GM21447 (cell line): ENCODE data around the gene SMARCAL1.
A peak's percentile ranks its signal among the peaks of the same experiment; 100 is the strongest.
"Not testable (repeated sequence)": the region's sequence is repeated elsewhere in the genome, so short reads cannot be mapped to it uniquely, and the experiment has no call there.

Experiments used
- ATAC-seq: cut with Tn5 transposase; IDR thresholded peaks from one replicate; pipeline ENCODE4 v1.9.1; 2021; ENCODE audit not compliant: unreplicated experiment

SMARCAL1 gene

DNA sequence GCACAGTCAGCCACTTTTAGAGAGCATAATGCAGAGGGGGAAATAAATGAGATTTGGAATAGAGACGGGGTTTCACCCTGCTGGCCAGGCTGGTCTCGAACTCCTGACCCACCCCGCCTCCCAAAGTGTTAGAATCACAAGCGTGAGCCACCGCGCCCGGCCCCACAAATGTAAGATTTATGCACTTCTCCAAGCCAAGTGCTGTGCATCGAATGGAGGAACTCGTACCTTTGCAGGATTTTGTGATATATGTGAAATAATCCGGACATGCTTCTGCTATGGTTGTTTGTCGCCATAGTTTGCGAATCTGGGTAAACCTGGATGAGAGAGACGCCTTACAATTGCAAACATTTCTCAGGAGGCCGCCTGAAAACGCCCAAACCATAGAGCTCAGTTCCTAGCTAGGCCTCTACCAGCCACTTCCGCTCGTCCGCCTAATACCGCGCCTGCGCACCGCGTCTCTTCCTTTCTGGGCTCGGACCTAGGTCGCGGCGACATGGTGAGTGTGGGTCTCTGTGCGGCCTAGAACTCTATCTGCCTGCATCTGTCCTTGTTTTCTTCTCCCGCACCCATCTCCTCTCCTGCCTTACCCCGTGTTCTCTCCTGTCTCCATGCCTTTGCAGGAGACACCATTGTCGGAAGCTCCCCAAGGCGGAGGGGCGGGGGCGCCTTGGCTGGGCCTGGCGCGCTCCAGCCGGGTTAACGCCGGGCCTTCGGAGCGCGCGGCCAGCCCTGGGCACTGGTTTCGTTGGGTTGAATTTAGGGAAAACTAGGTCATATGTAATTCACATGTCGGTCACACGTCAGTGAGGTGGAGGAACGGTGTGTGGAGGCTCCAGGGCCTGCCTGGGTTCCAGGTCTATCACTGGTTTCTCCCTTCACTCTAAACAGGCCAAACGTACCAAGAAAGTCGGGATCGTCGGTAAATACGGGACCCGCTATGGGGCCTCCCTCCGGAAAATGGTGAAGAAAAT is 86.4 kb downstream of the SMARCAL1 start, which contains the start of gene RPL37A:
TSS of gene RPL37A (plus strand) at position 466 of the 974 bp plus-strand sequence. CDS start at position 497, 31 bp downstream.
- peak; percentile 91 for ATAC-seq

DNA sequence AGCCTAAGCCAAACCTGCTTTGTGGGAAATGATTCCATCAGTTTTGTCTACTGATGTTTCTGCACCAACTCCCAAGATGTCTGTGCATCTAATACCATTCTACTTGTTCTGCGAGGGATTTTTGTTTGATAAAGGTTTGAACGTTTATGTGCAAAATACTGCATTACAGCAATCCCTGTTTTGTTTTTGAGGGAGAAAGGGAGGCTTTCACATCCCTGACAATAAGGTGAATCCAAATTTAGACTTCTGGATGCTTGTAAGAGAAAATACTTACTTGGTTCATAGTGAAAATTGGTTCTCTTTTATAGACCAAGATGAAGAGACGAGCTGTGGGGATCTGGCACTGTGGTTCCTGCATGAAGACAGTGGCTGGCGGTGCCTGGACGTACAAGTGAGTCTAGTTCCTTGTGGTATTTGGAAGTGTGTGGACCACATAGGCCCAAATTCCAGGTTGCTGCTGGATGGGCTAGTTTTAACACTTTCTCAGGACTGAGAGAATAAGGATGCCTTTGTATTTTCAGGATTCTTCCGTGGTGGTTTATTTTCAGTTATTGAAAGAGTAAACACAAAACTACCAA is 87.4 kb downstream of the SMARCAL1 start:
- ATAC-seq, result no peak

DNA sequence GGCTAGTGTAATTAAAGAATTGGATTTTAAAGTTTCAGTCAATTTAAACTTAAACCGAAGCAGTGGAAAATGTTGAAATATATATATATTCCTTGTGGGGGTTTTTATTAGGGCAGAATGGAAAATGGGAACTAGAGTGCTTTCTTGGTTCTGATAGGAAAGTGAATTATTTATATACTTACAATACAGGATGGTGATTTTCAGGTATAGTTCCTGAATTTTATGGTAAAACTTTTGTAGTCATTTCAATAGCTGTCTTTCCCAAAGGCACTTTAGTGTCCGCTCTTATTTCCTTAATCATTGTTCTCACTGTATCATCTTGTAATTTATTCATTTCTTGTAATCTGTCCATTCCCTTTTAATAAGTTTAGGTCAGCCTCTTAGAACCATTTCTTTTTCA is 88.3 kb downstream of the SMARCAL1 start:
- no peak for ATAC-seq

DNA sequence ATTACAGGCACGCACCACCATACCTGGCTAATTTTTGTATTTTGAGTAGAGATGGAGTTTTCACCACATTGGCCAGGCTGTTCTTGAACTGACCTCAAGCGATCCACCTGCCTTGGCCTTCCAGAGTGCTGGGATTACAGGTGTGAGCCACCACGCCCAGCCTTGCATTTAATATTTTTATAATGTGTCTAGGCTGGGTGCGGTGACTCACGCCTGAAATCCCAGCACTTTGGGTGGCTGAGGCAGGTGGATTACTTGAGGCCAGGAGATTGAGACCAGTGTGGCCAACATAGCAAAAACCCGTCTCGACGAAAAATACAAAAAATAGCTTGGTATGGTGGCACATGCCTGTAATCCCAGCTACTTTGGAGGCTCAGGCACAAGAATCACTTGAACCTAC is 89.6 kb downstream of the SMARCAL1 start:
- no peak for ATAC-seq

GRCh38 chr2:216502381-216503158 is 90.3 kb downstream of the SMARCAL1 start:
- ATAC-seq, result no peak

- ATAC-seq, result no peak
These were observed 90.9 kb downstream of the SMARCAL1 start for GRCh38 chr2:216503159-216503629.

- no peak for ATAC-seq
These were observed 91.6 kb downstream of the SMARCAL1 start for GRCh38 chr2:216503697-216504375.

DNA sequence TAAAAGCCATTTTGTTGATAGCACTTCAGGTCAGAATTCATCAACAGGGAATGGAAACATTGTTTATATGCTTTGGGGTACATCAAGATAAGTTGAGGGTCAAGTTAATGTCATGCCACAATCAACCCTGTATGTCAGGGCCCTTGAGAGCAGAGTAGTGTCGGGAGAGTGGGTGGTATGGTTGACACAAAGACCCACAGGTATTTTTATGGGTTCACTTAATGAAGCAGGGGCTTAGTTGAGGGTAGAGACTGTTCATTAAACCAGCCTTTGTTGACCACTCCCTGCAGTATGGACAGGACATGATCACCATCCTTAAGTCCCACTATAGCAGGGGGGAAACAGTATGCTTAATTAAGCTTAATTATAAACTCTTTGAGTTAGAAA is 92.1 kb downstream of the SMARCAL1 start:
- no peak for ATAC-seq

GRCh38 chr2:216505133-216506106 is 93.1 kb downstream of the SMARCAL1 start:
- no peak for ATAC-seq

DNA sequence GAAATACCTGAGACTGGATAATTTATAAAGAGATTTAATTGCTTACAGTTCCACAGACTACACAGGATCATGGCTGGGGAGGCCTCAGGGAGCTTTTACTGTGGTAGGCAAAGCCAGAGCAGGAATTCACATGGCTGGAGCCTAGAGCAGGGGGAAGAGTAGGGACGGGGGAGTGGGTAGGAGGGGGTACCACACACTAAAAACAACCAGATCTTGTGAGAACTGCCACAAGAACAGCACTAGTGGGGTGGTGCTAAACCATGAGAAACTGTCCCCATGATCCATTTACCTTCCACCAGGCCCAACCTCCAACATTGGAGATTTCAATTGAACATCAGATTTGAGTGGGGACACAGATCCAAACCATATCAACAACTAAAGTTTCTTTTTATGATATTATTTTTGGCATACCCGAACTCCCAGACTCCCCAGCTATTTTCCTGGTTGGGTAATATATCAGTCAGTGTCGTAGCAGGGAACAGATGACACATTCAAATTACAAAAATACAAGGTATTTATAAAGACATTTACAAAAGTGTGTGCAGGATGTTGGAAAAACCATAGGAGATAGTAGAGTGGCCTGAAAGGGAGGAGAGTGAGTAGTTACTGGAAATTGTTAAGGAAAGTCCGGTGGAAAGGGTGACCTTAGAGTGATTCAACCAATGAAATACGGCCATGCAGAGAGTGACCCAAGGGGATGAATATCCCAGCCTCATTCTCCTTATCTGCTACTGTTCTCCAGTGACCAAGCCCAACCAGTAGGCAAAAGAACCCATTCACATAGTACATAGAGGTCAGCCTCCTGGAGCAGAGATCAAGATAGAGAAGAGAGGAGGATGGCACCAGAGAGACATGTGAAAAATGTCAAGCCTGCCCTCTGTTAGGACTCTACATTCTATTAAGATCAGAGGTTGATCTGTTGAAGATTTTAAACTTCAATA is 95.2 kb downstream of the SMARCAL1 start:
- no peak for ATAC-seq

GRCh38 chr2:216508229-216508628 is 95.9 kb downstream of the SMARCAL1 start:
- ATAC-seq, result no peak

DNA sequence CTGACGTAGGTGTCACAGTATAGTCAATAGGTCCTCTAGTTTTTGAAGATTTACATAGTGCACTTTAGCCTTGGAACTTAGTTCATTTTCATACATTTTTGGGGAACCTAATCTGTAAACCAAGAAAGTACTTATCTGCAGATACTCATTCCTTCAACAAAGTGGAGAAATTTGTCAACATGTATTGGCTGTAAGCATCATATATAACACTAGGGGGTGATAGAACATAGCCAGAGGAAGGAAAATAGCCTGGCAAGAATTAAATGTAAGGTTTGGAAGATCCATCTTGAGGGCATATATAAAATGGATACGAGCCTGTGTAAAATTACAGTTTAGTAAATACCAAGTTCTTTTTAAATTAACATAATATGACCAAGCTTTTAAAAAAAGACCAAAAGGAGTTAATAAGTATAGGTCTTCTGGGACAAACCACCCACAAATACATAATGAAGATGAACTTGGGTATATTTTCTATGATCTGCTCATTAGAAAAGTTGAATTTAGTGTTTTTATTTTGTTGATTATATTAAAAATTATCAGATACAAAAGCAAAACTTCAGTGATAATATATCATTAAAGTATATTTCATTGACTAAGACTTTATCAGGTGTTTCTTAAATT is 104.6 kb downstream of the SMARCAL1 start:
- ATAC-seq, result no peak

DNA sequence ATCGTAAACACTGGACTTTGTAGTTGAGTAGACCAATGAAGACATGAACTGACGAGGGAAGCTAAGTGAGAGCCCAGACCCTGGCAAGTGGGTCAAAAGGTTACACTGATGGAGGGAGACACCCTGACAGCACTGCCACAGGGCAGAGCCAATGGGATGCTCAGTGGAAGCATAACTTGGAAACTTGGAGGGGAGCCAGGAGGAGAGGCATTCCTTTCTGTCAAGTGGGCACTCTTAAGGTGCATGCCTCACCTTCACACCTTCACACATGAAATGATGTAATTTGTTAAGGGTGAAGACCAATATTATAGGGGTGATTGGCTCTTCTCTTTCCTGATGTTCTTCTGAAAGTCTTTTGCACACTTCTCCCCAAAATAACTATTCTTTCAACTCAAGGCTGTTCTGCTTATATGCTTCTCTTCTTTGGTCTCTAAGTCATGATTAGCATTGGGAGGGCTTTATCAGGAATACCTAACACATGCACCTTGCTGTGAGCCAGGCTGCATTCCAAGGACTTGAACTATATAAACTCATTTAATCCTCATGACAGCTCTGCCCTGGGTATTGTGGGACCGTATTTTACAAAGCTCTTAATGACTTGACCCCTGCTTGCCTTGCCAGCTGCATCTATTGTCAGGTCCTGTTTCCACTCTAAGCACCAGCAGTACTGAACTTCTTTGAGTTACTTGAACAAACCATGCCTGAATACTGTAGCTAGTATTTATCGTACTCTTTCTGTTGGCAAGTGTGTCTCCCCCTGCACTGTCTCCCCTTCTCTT is 105.4 kb downstream of the SMARCAL1 start:
- ATAC-seq, result no peak

GRCh38 chr2:216518566-216519119 is 106.4 kb downstream of the SMARCAL1 start:
- ATAC-seq, result not testable (repeated sequence)

- peak; percentile 61 for ATAC-seq
These were observed 107.0 kb downstream of the SMARCAL1 start for GRCh38 chr2:216519154-216519762.

- no peak for ATAC-seq
These were observed 107.8 kb downstream of the SMARCAL1 start for GRCh38 chr2:216520112-216520511.
